H9 (cell line): Measurements from ENCODE around the gene CBLB. TPM values are rescaled to one million over a fixed set of nuclear protein-coding genes. Genes with fewer than 3 reads are reported as not detected.

Experiments
- DNase-seq: peaks from one replicate; pipeline ENCODE4 v3.0.0-alpha.2; 2017
- H2AFZ ChIP-seq: one replicate; pipeline ENCODE4 v1.6.1; 2013; ENCODE audit warnings: mild to moderate bottlenecking, low read length, control low read depth, moderate library complexity
- H2AK5ac ChIP-seq: 2 replicates; pipeline ENCODE4 v1.6.1; 2013; ENCODE audit warnings: low read length, control low read depth, mixed read lengths; ENCODE audit not compliant: insufficient read length
- H2BK120ac ChIP-seq: one replicate; pipeline ENCODE4 v1.6.1; 2013; ENCODE audit warnings: low read depth, mild to moderate bottlenecking, low read length, control low read depth, inconsistent platforms; ENCODE audit not compliant: poor library complexity, severe bottlenecking
- H2BK12ac ChIP-seq: 2 replicates; pipeline ENCODE4 v1.6.1; 2013; ENCODE audit warnings: low read length, control low read depth, mixed read lengths, low read depth; ENCODE audit not compliant: insufficient read length
- H2BK15ac ChIP-seq: 2 replicates; pipeline ENCODE4 v1.6.1; 2013; ENCODE audit warnings: low read depth, low read length, control low read depth
- H2BK20ac ChIP-seq: one replicate; pipeline ENCODE4 v1.6.1; 2013; ENCODE audit warnings: low read depth, mild to moderate bottlenecking, low read length, control low read depth, inconsistent platforms; ENCODE audit not compliant: poor library complexity, severe bottlenecking
- H2BK5ac ChIP-seq: 2 replicates; pipeline ENCODE4 v1.6.1; 2013; ENCODE audit warnings: low read length, control low read depth, mixed read lengths; ENCODE audit not compliant: insufficient read length
- H3K14ac ChIP-seq: 2 replicates; pipeline ENCODE4 v1.6.1; 2013; ENCODE audit warnings: low read length, control low read depth; ENCODE audit not compliant: insufficient read depth
- H3K18ac ChIP-seq: 2 replicates; pipeline ENCODE4 v1.6.1; 2013; ENCODE audit warnings: low read depth, mild to moderate bottlenecking, mixed read lengths, low read length, control low read depth; ENCODE audit not compliant: insufficient read length
- H3K23ac ChIP-seq: 2 replicates; pipeline ENCODE4 v1.6.1; 2013; ENCODE audit warnings: low read length, control low read depth, mixed read lengths, low read depth; ENCODE audit not compliant: insufficient read length
- H3K23me2 ChIP-seq: 2 replicates; pipeline ENCODE4 v1.6.1; 2013; ENCODE audit warnings: low read depth, mild to moderate bottlenecking, mixed read lengths, low read length, control low read depth; ENCODE audit not compliant: insufficient read length, poor library complexity, severe bottlenecking
- H3K27ac ChIP-seq: 2 replicates; pipeline ENCODE4 v1.5.1; 2013; ENCODE audit warnings: low read length, control low read depth, mixed read lengths, low read depth; ENCODE audit not compliant: insufficient read length
- H3K27me3 ChIP-seq: 2 replicates; pipeline ENCODE4 v1.6.1; 2013; ENCODE audit warnings: low read length, control low read depth, inconsistent platforms; ENCODE audit not compliant: insufficient read depth
- H3K4ac ChIP-seq: 2 replicates; pipeline ENCODE4 v1.6.1; 2013; ENCODE audit warnings: low read depth, mild to moderate bottlenecking, control low read depth, inconsistent platforms, low read length, moderate library complexity
- H3K4me1 ChIP-seq: 2 replicates; pipeline ENCODE4 v1.6.1; 2013; ENCODE audit warnings: low read length, control low read depth, inconsistent platforms; ENCODE audit not compliant: insufficient read depth
- H3K4me2 ChIP-seq: 2 replicates; pipeline ENCODE4 v1.6.1; 2013; ENCODE audit warnings: low read length, control low read depth, mixed read lengths; ENCODE audit not compliant: insufficient read length, insufficient read depth
- H3K56ac ChIP-seq: 2 replicates; pipeline ENCODE4 v1.6.1; 2013; ENCODE audit warnings: low read depth, mild to moderate bottlenecking, mixed read lengths, low read length, control low read depth; ENCODE audit not compliant: insufficient read length
- H3K79me1 ChIP-seq: 2 replicates; pipeline ENCODE4 v1.6.1; 2013; ENCODE audit warnings: low read depth, mild to moderate bottlenecking, moderate library complexity, low read length, control low read depth, inconsistent platforms; ENCODE audit not compliant: insufficient read depth, poor library complexity, severe bottlenecking
- H3K79me2 ChIP-seq: 2 replicates; pipeline ENCODE4 v1.6.1; 2013; ENCODE audit warnings: low read length, control low read depth, inconsistent platforms; ENCODE audit not compliant: insufficient read depth
- H3K9ac ChIP-seq: 2 replicates; pipeline ENCODE4 v1.6.1; 2013; ENCODE audit warnings: low read length, control low read depth, mixed read lengths; ENCODE audit not compliant: insufficient read length; ENCODE audit errors: extremely low read depth
- H3K9me3 ChIP-seq: one replicate; pipeline ENCODE4 v1.6.1; 2013; ENCODE audit warnings: low read depth, low read length, inconsistent platforms; ENCODE audit not compliant: control insufficient read depth
- H3T11ph ChIP-seq: one replicate; pipeline ENCODE4 v1.6.1; 2013; ENCODE audit warnings: mild to moderate bottlenecking, low read length, control low read depth, inconsistent platforms
- H4K20me1 ChIP-seq: one replicate; pipeline ENCODE4 v1.6.1; 2013; ENCODE audit not compliant: control insufficient read depth, insufficient read length, insufficient read depth
- H4K5ac ChIP-seq: 2 replicates; pipeline ENCODE4 v1.6.1; 2013; ENCODE audit warnings: low read depth, mild to moderate bottlenecking, mixed read lengths, low read length, control low read depth; ENCODE audit not compliant: insufficient read length
- H4K8ac ChIP-seq: replicated peaks from 2 replicates; pipeline ENCODE4 v1.6.1; 2013; ENCODE audit warnings: low read length, control low read depth, mixed read lengths, low read depth; ENCODE audit not compliant: insufficient read length
- H4K91ac ChIP-seq: 2 replicates; pipeline ENCODE4 v1.6.1; 2013; ENCODE audit warnings: low read depth, mild to moderate bottlenecking, moderate library complexity, mixed read lengths, low read length, control low read depth; ENCODE audit not compliant: insufficient read length
- H3K27ac Mint-ChIP-seq, 3 experiments: 2 replicates in 2 of 3; 3 replicates in 1 of 3; pipeline ENCODE4 v1.8.0; 2020 to 2021; ENCODE audit warnings: mixed read lengths in 3 of 3, mild to moderate bottlenecking in 1 of 3, moderate library complexity in 1 of 3
- H3K27me3 Mint-ChIP-seq: 2 replicates; pipeline ENCODE4 v1.8.0; 2021; ENCODE audit warnings: low read depth, mild to moderate bottlenecking, moderate library complexity, mixed read lengths
- H3K36me3 Mint-ChIP-seq, 3 experiments: 2 replicates in 2 of 3; 3 replicates in 1 of 3; pipeline ENCODE4 v1.8.0; 2020 to 2021; ENCODE audit warnings: low read depth in 3 of 3, mixed read lengths in 3 of 3; ENCODE audit not compliant: insufficient read depth in 1 of 3
- H3K4me1 Mint-ChIP-seq, 2 experiments: 2 replicates each; pipeline ENCODE4 v1.8.0; 2020; ENCODE audit warnings: mixed read lengths in 2 of 2
- H3K4me3 Mint-ChIP-seq, 2 experiments: 2 replicates in 1 of 2; 3 replicates in 1 of 2; pipeline ENCODE4 v1.8.0; 2020 to 2021; ENCODE audit warnings: mild to moderate bottlenecking in 2 of 2, mixed read lengths in 2 of 2, moderate library complexity in 1 of 2
- H3K9me3 Mint-ChIP-seq, 2 experiments: 2 replicates in 1 of 2; 3 replicates in 1 of 2; pipeline ENCODE4 v1.8.0; 2020; ENCODE audit warnings: mild to moderate bottlenecking in 2 of 2, mixed read lengths in 2 of 2, moderate library complexity in 1 of 2
- CTCF ChIP-seq: fragments of 200-600 bp; sonication (generic); conservative IDR thresholded peaks from 3 replicates; pipeline ENCODE4 v1.8.0; 2021; ENCODE audit warnings: antibody characterized with exemption, mild to moderate bottlenecking
- WGBS: extraction: QIAGEN DNeasy Blood & Tissue Kit; methylation state at CpG from one replicate; pipeline ENCODE4 v1.1.7; 2013; ENCODE audit warnings: missing lambda C conversion rate, low lambda C conversion rate, mixed read lengths; ENCODE audit not compliant: insufficient read length; ENCODE audit errors: extremely low coverage; 5-methylcytosine and 5-hydroxymethylcytosine counted together
- total RNA-seq: library from RNA; stranded (reverse); gene quantifications from 2 replicates; pipeline ENCODE4 v1.2.1, GENCODE V29; 2021

Gene CBLB
- total RNA-seq, 1 experiment from 2014 or later: 25.7 TPM

- H2BK15ac ChIP-seq: no peak overlapping the region
- no peak for DNase-seq
- H3K18ac ChIP-seq: no peak overlapping the region
- no peak overlapping the region for H3K56ac ChIP-seq
- H2BK12ac ChIP-seq: no peak overlapping the region
- H4K8ac ChIP-seq: no peak overlapping the region
- H2AFZ ChIP-seq: no peak overlapping the region
- no peaks in the 10 kb centered on the region for H3K4me1 ChIP-seq
- H2BK120ac ChIP-seq: no peak overlapping the region
- H3K27me3 Mint-ChIP-seq: no peaks in the 10 kb centered on the region
- no peak overlapping the region for H4K5ac ChIP-seq
- H2BK5ac ChIP-seq: no peak overlapping the region
- no peak overlapping the region for H3K23ac ChIP-seq
- H3K9me3 Mint-ChIP-seq: no peaks in the 10 kb centered on the region
- H3K27ac ChIP-seq: no peak overlapping the region
- no peak for TF ChIP-seq CTCF
- no peak overlapping the region for H3K4ac ChIP-seq
- no peaks in the 10 kb centered on the region for H3K79me1 ChIP-seq
- no peaks in the 10 kb centered on the region for H3K27me3 ChIP-seq
- no peak overlapping the region for H3T11ph ChIP-seq
- H3K4me1 Mint-ChIP-seq: no peaks in the 10 kb centered on the region
- H3K9ac ChIP-seq: no peak overlapping the region
- H2BK20ac ChIP-seq: no peak overlapping the region
- no peak overlapping the region for H4K91ac ChIP-seq
- H4K20me1 ChIP-seq: no peaks in the 10 kb centered on the region
- no peak overlapping the region for H3K4me2 ChIP-seq
- H2AK5ac ChIP-seq: no peak overlapping the region
- H3K23me2 ChIP-seq: no peaks in the 10 kb centered on the region
- H3K14ac ChIP-seq: no peak overlapping the region
- H3K36me3 Mint-ChIP-seq: peaks cover 9 to 25% (median 13%) of the 10 kb centered on the region in 3 experiments; a peak in 6 of 7 replicates
- whole genome bisulfite sequencing: no CpG with 5 or more reads among the region's 1 CpG
- H3K9me3 ChIP-seq: no peaks in the 10 kb centered on the region
- H3K27ac Mint-ChIP-seq: peak overlapping the region in 2 of 3 experiments; percentile 17 to 30; a peak in 3 of 7 replicates
- no peak overlapping the region for H3K4me3 Mint-ChIP-seq
- no peaks in the 10 kb centered on the region for H3K79me2 ChIP-seq
Measured at GRCh38 chr3:105688821-105689220, 180.0 kb downstream of the CBLB start.
